Suprapubic skin (tissue), 4 donors: ENCODE data around the gene PITX1.

Source experiments
- POLR2A ChIP-seq, 2 donors: fragments of 450-650 bp; IDR thresholded peaks; one replicate each; pipeline ENCODE4 v1.6.1; 2017; ENCODE audit warnings: antibody characterized with exemption in 2 of 2, mild to moderate bottlenecking in 2 of 2, moderate library complexity in 2 of 2
- POLR2AphosphoS5 ChIP-seq, 3 donors: sonication (generic); formaldehyde crosslinking; IDR thresholded peaks; one replicate each; pipeline ENCODE4 v1.6.1; 2017; ENCODE audit warnings: antibody characterized with exemption in 3 of 3
- TF ChIP-seq, protein P1 (sequence below), 2 donors: fragments of 200-600 bp in 1 of 2; fragments of 450-650 bp in 1 of 2; sonication (generic) in 1 of 2; IDR thresholded peaks; one replicate each; pipeline ENCODE4 v1.5.1; 2016 to 2019; ENCODE audit warnings: antibody characterized with exemption in 2 of 2, mild to moderate bottlenecking in 1 of 2, moderate library complexity in 1 of 2

DNA sequence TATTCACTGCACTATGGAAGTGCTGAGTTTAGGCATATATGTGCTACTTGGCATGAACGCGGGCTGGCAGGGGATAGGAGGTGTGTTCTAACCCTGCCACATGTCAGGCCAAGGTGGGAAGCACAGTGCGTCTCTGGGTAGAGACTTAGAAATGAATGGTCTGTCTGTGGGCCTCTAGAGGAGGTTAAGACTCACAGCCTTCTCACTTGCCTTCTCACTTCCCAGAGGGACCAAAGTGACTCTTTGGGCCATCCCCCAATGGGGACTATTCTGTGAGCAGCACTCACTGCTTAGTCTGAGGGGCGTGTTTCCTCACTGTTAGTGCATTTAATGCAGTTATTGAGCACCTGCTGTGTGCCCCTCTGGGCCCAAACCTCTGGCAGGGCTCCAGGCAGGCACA is 2.4 kb upstream of the PITX1 start:
- TF ChIP-seq, protein P1, sequence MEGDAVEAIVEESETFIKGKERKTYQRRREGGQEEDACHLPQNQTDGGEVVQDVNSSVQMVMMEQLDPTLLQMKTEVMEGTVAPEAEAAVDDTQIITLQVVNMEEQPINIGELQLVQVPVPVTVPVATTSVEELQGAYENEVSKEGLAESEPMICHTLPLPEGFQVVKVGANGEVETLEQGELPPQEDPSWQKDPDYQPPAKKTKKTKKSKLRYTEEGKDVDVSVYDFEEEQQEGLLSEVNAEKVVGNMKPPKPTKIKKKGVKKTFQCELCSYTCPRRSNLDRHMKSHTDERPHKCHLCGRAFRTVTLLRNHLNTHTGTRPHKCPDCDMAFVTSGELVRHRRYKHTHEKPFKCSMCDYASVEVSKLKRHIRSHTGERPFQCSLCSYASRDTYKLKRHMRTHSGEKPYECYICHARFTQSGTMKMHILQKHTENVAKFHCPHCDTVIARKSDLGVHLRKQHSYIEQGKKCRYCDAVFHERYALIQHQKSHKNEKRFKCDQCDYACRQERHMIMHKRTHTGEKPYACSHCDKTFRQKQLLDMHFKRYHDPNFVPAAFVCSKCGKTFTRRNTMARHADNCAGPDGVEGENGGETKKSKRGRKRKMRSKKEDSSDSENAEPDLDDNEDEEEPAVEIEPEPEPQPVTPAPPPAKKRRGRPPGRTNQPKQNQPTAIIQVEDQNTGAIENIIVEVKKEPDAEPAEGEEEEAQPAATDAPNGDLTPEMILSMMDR (IDR thresholded peaks at IDR 0.05): no peak
- TF ChIP-seq POLR2AphosphoS5 (IDR thresholded peaks at IDR 0.05) (no peak), POLR2A (IDR thresholded peaks at IDR 0.05) (no peak)
